K562 (cell line): Measurements from ENCODE around the gene STAG2.

Experiments
- CTCF ChIP-seq, 3 experiments: IDR thresholded peaks in 2 of 3; conservative IDR thresholded peaks in 1 of 3; 2 replicates each; pipeline ENCODE4 v1.5.1; 2011 to 2012; ENCODE audit warnings: low read length in 3 of 3, mild to moderate bottlenecking in 3 of 3, control low read depth in 2 of 3, improper control_type of control experiment in 1 of 3, inconsistent platforms in 1 of 3, low read depth in 1 of 3, mixed read lengths in 1 of 3, moderate library complexity in 1 of 3; ENCODE audit not compliant: insufficient read depth in 2 of 3
- DPF2 ChIP-seq: fragments of 450-650 bp; IDR thresholded peaks from 2 replicates; pipeline ENCODE4 v1.6.1; 2016
- EP300 ChIP-seq: IDR thresholded peaks from 2 replicates; pipeline ENCODE4 v1.6.1; 2012; ENCODE audit warnings: low read length, improper control_type of control experiment
- FOS ChIP-seq: IDR thresholded peaks from 3 replicates; pipeline ENCODE4 v1.6.1; 2011; ENCODE audit not compliant: insufficient read length; ENCODE audit errors: extremely low read depth
- FOXP4 ChIP-seq: sonication (generic); formaldehyde crosslinking; IDR thresholded peaks from 2 replicates; pipeline ENCODE4 v1.8.0; 2022; ENCODE audit warnings: mild to moderate bottlenecking, missing genetic modification reagents, borderline replicate concordance
- GTF3C2 ChIP-seq: IDR thresholded peaks from 3 replicates; pipeline ENCODE4 v1.6.1; 2011; ENCODE audit warnings: borderline replicate concordance, mild to moderate bottlenecking, moderate library complexity; ENCODE audit not compliant: insufficient read length; ENCODE audit errors: extremely low read depth
- HNRNPLL ChIP-seq: fragments of 200-400 bp; formaldehyde crosslinking; IDR thresholded peaks from 2 replicates; pipeline ENCODE4 v1.6.1; 2017; ENCODE audit warnings: low read length, low read depth, mild to moderate bottlenecking; ENCODE audit not compliant: poor library complexity, severe bottlenecking
- MAZ ChIP-seq, 2 experiments: fragments of 450-650 bp in 1 of 2; sonication (generic) in 1 of 2; formaldehyde crosslinking; IDR thresholded peaks in 1 of 2; conservative IDR thresholded peaks in 1 of 2; 2 replicates each; pipeline versions ENCODE4 v1.4.0 to v1.5.0; 2020; ENCODE audit warnings: mild to moderate bottlenecking in 1 of 2, missing genetic modification reagents in 1 of 2
- RBFOX2 ChIP-seq: fragments of 200-400 bp; formaldehyde crosslinking; IDR thresholded peaks from 2 replicates; pipeline ENCODE4 v1.6.1; 2017; ENCODE audit warnings: low read depth, mild to moderate bottlenecking, low read length, moderate library complexity
- ZBTB12 ChIP-seq: fragments of 250-450 bp; sonication (Bioruptor Pico); IDR thresholded peaks from 2 replicates; pipeline ENCODE4 v1.4.0; 2020
- ZNF121 ChIP-seq: sonication (generic); formaldehyde crosslinking; conservative IDR thresholded peaks from 2 replicates; pipeline ENCODE4 v1.8.0; 2022; ENCODE audit warnings: missing genetic modification reagents
- ZNF184 ChIP-seq: sonication (generic); formaldehyde crosslinking; IDR thresholded peaks from 2 replicates; pipeline ENCODE4 v1.5.0; 2020; ENCODE audit warnings: missing genetic modification reagents

GRCh38 chrX:124030520-124030919, 69.0 kb downstream of the STAG2 start:
- no peak for TF ChIP-seq FOS
- no peak for TF ChIP-seq EP300
- TF ChIP-seq CTCF (IDR thresholded peaks at IDR 0.05 in 2 of 3, conservative IDR thresholded peaks at IDR 0.05 in 1 of 3; ENCODE audit: insufficient read depth in 2 of 3, low read depth in 1 of 3, low read length in 3 of 3) = no peak
- TF ChIP-seq MAZ (CRISPR knock-in tag; conservative IDR thresholded peaks at IDR 0.05 in 1 of 2, IDR thresholded peaks at IDR 0.05 in 1 of 2) = no peak
- TF ChIP-seq ZBTB12 = no peak
- TF ChIP-seq RBFOX2 = no peak
- no peak for TF ChIP-seq ZNF184 (CRISPR knock-in tag)
- TF ChIP-seq FOXP4 = no peak
- TF ChIP-seq HNRNPLL = no peak
- TF ChIP-seq ZNF121 = no peak
- TF ChIP-seq GTF3C2 = no peak
- TF ChIP-seq DPF2 = no peak
